Testis (tissue), 3 donors: ENCODE data around the gene RHOB. TPM values are rescaled to one million over a fixed set of nuclear protein-coding genes. Genes with fewer than 3 reads are reported as not detected.

ENCODE experiments used
- DNase-seq: peaks from one replicate; pipeline ENCODE4 v3.0.0-alpha.2; 2019
- H3K27ac ChIP-seq, 2 donors: fragments of 200-600 bp; sonication (generic); one replicate each; pipeline ENCODE4 v1.5.1; 2019
- H3K27me3 ChIP-seq: fragments of 200-600 bp; sonication (generic); one replicate; pipeline ENCODE4 v1.5.1; 2019
- H3K36me3 ChIP-seq: fragments of 200-600 bp; sonication (generic); one replicate; pipeline ENCODE4 v1.5.1; 2017; ENCODE audit warnings: low read depth; ENCODE audit errors: missing control alignments
- H3K4me1 ChIP-seq: fragments of 200-600 bp; sonication (generic); one replicate; pipeline ENCODE4 v1.5.1; 2019
- H3K4me3 ChIP-seq, 2 donors: fragments of 200-600 bp; sonication (generic); one replicate each; pipeline ENCODE4 v1.5.1; 2017 to 2019
- H3K9me3 ChIP-seq: fragments of 200-600 bp; sonication (generic); one replicate; pipeline ENCODE4 v1.5.1; 2017
- POLR2A ChIP-seq: fragments of 450-650 bp; IDR thresholded peaks from one replicate; pipeline ENCODE4 v1.6.1; 2017; ENCODE audit warnings: antibody characterized with exemption, mild to moderate bottlenecking, moderate library complexity
- WGBS, 2 donors: methylation state at CpG; one replicate each; pipeline ENCODE4 v1.1.5; 2018; 5-methylcytosine and 5-hydroxymethylcytosine counted together
- intact Hi-C: fragments of 100-400 bp; cut with DNase I; formaldehyde crosslinking; loops from one replicate; pipeline ENCODE4 v1.15.1; 2023; ENCODE audit warnings: low total_unique reads
- polyA plus RNA-seq: library from polyadenylated mRNA; stranded (reverse); fragments of 350-450 nt; fragmentation: Illumina TruSeq; extraction: RNeasy Lipid Tissue Mini Kit (QIAGEN cat#74804); gene quantifications from one replicate; pipeline ENCODE4 v1.2.3, GENCODE V29; 2014; ENCODE audit warnings: low read depth, low replicate concordance; ENCODE audit not compliant: insufficient read depth
- total RNA-seq, 2 donors: library from RNA; depleted of rRNA; stranded (reverse); fragments of >200 nt; gene quantifications; one replicate each; pipeline ENCODE4 v1.2.3, GENCODE V29; 2016
- TF ChIP-seq, protein P1 (sequence below), 3 experiments: fragments of 450-650 bp in 2 of 3; fragments of 200-600 bp in 1 of 3; sonication (generic) in 1 of 3; IDR thresholded peaks; one replicate each; pipeline ENCODE4 v1.5.1; 2016 to 2019; ENCODE audit warnings: antibody characterized with exemption in 3 of 3, mild to moderate bottlenecking in 2 of 3, moderate library complexity in 1 of 3

Gene RHOB
- total and polyA plus RNA-seq, 3 donors from 2014 or later = 86.3 to 244 (median 186) TPM

DNA sequence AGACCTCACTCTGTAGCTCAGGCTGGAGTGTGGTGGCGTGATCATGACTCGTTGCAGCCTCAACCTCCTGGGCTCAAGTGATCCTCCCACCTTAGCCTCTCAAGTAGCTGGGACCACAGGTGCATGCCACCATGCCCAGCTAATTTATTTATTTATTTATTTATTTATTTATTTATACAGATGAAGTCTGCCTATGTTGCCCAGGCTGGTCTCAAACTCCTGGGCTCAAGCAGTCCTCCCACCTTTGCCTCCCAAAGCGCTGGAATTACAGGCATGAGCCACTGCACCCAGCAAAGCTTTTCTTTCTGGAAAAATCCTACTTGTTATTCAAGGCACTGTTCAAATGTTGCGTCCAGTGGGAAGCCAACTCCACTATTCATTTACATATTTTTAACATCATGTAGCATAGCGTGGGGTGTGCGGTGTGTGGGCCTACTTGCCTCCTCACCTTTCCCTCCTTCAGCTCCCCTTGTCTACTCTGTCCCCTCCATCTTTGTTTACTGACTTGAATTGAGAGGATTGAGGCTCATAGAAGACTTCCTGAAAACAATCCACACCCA lies 6.8 kb upstream of the RHOB start:
- H3K4me1 ChIP-seq = no peaks in the 10 kb centered on the region

GRCh38 chr2:20443276-20443920 lies 3.5 kb upstream of the RHOB start:
- peak overlapping the region; percentile 34 to 84 for H3K27ac ChIP-seq
- no peaks in the 10 kb centered on the region for H3K9me3 ChIP-seq
- intact Hi-C loops = no loop called here
- TF ChIP-seq, protein P1, sequence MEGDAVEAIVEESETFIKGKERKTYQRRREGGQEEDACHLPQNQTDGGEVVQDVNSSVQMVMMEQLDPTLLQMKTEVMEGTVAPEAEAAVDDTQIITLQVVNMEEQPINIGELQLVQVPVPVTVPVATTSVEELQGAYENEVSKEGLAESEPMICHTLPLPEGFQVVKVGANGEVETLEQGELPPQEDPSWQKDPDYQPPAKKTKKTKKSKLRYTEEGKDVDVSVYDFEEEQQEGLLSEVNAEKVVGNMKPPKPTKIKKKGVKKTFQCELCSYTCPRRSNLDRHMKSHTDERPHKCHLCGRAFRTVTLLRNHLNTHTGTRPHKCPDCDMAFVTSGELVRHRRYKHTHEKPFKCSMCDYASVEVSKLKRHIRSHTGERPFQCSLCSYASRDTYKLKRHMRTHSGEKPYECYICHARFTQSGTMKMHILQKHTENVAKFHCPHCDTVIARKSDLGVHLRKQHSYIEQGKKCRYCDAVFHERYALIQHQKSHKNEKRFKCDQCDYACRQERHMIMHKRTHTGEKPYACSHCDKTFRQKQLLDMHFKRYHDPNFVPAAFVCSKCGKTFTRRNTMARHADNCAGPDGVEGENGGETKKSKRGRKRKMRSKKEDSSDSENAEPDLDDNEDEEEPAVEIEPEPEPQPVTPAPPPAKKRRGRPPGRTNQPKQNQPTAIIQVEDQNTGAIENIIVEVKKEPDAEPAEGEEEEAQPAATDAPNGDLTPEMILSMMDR (IDR thresholded peaks at IDR 0.05) = peak; percentile 41 to 47 (median 46)
- no peak for TF ChIP-seq POLR2A
- 33 to 51% methylated on average over 6 of the region's 6 CpGs for WGBS, 2 donors
- no peaks in the 10 kb centered on the region for H3K36me3 ChIP-seq
- no peaks in the 10 kb centered on the region for H3K4me1 ChIP-seq
- peak; percentile 39 for DNase-seq
- no peak overlapping the region for H3K4me3 ChIP-seq
- no peaks in the 10 kb centered on the region for H3K27me3 ChIP-seq

More for the DNA sequence above, 6.8 kb upstream of the RHOB start:
- no peak overlapping the region for H3K4me3 ChIP-seq
- DNase-seq = no peak
- whole genome bisulfite sequencing, 2 donors = 92 to 97% methylated on average over 6 of the region's 6 CpGs
- H3K9me3 ChIP-seq = no peaks in the 10 kb centered on the region
- H3K27ac ChIP-seq = no peak overlapping the region
- H3K36me3 ChIP-seq = no peaks in the 10 kb centered on the region
- H3K27me3 ChIP-seq = no peaks in the 10 kb centered on the region
- intact Hi-C loops = no loop called here
- TF ChIP-seq, protein P1 (IDR thresholded peaks at IDR 0.05) = no peak
- TF ChIP-seq POLR2A = no peak

DNA sequence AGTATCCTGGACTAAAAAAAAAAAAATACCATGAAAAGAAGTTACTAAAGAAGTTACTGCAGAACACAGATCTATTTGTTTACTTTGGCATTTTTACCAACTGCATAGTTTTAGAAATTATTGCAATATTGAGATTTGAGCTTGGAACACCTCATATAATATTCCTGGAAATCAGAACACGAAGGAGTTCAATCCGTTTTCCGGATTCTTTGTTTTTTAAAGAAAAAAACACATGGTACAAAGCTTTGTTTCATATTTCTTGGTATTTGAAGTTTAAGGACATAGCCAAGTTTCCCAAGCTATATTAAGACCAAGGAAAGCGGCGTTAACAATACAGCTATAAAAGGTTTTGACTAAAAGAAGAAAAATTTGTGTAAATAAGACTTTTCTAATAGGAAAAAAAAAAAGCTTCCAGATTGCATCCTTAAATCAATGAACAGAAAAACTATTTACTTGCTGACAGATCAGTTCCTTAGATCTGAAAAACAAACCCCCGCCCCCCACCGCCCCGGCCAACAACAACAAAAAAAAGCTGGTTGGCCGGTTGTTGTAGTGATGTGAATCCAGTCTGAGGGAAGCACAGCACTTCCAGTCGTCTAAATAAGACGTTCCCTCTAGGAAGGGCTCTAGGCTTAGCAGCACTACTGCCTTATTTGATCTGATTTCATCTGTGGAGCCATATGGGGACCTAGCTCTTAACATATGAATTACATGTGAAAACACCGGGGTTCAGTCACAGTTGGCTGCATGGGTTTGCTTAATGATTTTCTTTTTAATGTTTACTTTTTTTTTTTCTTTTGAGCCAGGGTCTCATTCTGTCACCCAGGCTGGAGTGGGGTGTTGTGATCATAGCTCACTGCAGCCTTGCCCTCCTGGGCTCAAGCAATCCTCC lies 2.5 kb upstream of the RHOB start:
- Histone ChIP-seq H3K9me3 (no peaks in the 10 kb centered on the region), H3K36me3 (no peaks in the 10 kb centered on the region), H3K27ac (peak overlapping the region; percentile 34 to 84), H3K27me3 (no peaks in the 10 kb centered on the region), H3K4me1 (no peaks in the 10 kb centered on the region), H3K4me3 (no peak overlapping the region)
- DNase-seq = no peak
- TF ChIP-seq POLR2A = no peak
- 21 to 38% methylated on average over 12 of the region's 12 CpGs for WGBS, 2 donors
- intact Hi-C loops = no loop called here

DNA sequence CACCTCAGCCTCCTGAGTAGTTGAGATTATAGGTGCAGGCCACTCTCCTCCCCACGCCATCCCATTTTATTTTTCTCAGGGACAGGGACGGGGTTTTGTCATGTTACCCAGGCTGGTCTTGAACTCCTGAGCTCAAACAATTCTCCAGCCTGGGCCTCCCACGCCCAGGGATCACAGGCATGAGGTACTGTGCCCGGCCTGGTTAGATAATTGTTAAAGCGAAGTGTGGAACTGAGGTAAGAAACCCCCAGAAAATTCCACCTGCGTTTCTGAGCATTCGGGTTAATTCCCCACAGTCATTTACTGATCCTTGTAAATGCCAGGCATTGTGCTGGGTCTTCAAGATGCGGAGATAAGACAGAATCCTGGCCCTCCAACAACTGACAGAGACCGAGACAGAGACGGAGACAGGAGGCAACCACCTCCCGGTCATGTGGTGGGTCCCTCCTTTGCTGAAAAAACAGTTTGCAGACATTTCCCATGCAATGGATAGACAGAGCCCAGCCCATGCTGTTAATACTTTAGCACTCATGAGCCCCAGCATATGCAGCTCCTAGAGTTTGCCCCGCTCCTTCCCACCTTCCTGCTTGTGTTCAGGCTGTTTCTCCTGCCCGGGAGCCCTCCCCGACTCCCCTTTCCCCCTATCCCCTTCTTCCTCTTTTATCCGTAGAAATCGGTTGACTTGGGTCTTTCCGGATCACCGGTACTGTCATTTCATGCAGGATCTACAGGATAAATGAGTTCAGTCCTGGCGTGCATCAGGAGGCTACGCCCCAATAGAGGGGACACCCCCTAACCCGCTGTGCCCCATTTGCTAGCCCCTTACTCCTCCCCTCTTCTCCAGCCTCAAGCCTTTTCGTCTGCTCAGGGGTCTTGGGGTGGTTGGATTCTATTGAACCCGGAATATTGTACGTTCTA lies 1.6 kb upstream of the RHOB start:
- H3K9me3 ChIP-seq = no peaks in the 10 kb centered on the region
- H3K36me3 ChIP-seq = no peaks in the 10 kb centered on the region
- H3K27ac ChIP-seq = peak overlapping the region; percentile 34 to 84
- WGBS, 2 donors = 41 to 55% methylated on average over 24 of the region's 24 CpGs
- DNase-seq = no peak
- H3K4me3 ChIP-seq = no peak overlapping the region
- H3K4me1 ChIP-seq = peaks cover 4% of the 10 kb centered on the region
- intact Hi-C loops = loop anchor here (5.0 kb wide), 2 partner anchors 167 to 192 kb away; no protein-coding TSS in a partner anchor
- no peaks in the 10 kb centered on the region for H3K27me3 ChIP-seq
- TF ChIP-seq, protein P1 (IDR thresholded peaks at IDR 0.05) = no peak
- no peak for TF ChIP-seq POLR2A
